HG03521 (cell line): ENCODE data around the gene SNAP25.

Experiments used
- ATAC-seq: cut with Tn5 transposase; IDR thresholded peaks from one replicate; pipeline ENCODE4 v1.9.1; 2021; ENCODE audit warnings: mild to moderate bottlenecking, moderate library complexity; ENCODE audit not compliant: unreplicated experiment

Gene SNAP25

DNA sequence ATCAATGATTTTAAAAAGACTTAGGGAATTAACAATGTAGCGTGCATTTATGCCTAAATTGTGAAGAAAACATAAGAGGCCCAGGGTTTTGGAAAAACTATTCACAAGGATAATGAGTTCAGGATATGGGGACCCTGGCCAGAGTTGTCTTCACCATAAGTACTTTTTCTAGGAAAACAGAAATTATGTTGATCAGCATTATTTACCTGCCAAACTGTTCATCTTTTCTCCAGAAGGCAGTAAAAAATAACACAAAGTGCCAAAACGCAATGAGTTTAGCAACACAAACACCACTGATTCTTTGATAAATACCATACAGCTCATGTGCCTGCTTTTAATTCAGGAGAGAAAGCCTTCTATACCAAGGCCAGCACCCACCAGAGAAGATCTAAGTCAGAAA, 43.1 kb downstream of the SNAP25 start:
- ATAC-seq: no peak

DNA sequence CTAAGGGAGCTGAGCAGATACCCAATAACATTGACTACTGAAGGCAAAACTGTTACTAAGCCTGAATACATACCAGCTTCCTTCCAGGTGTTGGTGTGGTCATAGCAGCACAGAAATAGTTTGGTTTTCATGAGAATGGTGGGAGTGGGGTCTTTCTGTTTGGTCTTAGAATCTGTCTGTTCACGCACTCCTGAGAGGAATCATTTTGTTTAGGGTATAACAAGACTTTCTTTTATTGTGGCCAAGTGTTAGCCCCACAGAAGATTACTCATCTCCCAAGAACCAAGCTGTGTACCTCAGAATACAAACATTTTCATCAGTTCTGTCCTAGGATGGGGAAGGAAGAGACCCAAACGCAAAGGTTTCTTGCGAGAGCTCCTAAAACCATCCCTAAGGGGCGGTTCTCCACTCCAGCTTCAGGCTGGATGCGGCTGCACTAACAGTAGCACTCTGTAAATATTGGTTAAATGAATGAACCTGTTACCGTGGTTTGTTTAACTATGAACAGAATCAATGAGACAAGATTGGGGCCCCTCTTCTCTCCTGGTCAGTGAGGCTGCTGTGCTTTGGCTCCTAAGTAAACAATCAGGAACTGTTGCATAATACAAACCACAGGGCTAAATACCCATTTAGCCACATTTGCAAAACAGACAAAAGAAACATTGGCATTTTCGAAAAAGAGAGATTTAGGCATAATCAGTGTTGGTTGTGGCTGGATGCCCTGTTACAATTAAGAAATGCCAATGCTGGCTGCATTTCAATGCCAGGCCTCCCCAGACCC, 44.9 kb downstream of the SNAP25 start:
- no peak for ATAC-seq

DNA sequence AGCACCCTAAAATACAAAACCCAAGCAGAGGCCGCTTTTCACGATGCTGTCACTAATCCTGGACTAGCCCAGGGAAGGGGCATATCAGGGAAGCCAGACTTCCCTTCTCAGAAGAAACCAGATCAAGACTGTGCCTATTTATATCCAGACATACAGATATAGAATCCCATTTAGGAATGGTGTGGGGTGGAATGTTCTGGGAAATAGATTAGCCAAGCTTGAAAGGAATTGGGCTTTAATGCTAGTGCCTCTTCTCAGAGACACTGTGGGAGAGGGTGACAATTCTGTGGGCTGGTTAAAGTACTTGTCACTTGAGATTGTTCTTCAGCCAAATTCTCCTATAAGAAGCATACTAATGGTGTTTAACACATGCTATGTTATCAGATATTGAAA, 45.5 kb downstream of the SNAP25 start:
- no peak for ATAC-seq

DNA sequence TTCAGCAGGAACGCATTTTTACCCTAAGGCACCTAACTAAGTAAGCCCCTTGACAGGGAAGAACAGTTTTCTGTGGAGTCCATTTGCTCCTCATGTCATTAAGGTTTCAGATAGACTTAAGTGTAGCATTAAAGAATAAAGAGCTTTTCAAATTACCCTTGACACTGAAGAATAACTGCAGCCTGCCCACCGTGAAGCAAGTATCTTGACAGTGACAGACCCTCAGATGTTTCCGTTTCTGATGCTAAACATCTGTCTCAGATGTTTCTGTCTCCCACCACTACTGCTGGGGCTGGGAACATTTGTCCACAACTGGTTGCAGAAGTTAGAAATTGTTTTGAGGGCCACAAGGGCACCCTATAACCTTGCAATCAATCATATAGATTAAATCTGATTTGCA, 50.0 kb downstream of the SNAP25 start:
- ATAC-seq: no peak

DNA sequence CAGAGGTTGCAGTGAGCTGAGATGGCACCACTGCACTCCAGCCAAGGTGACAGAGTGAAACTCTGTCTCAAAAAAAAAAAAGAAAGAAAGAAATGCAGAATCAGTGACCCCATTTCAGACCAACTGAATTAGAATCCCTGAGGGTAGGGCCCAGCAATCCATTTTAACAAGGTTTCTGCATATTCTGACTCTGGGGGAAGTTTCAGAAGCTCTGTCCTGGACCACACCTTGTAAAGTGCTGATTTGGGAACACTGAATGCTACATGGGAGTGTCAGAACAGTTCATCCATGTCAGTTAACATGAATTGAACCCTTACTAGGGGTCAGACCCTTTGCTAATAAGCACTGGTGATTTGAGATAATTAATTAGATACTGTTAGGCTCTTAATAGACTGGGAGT, 52.0 kb downstream of the SNAP25 start:
- no peak for ATAC-seq

DNA sequence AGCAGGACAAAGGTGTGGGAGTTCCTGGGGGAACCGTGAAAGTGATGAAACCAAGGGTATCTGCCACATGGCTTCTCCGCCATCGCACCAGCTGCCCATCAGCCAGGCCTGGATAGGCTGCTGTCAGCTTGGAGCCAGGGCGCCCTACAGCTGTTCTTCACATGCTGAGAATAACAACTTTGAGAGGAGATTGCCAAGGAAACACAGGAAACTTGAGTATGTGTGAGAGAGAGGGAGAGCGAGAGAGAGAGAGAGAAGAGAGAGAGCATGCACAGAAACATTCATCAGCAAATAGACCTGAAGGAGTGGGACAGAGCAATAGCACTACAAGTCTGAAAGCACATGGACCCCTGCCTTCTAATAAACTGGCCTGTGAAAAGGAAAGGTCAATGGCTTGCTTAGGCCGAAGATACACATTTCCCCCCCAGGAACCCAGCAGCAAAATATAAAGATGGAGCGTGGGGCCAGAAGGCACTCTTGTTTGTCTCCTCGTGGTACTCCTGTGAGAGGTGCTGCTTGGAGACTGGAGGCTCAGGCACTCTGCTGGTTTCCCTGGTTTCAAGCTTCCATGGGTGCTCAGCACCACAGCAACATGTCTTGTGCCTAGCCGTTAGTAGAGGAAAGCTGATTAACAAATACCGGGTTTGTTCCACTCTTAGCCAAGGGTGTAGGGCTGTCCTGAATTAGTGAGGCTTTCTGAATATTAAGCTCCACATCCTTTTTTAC, 53.0 kb downstream of the SNAP25 start:
- ATAC-seq: no peak

DNA sequence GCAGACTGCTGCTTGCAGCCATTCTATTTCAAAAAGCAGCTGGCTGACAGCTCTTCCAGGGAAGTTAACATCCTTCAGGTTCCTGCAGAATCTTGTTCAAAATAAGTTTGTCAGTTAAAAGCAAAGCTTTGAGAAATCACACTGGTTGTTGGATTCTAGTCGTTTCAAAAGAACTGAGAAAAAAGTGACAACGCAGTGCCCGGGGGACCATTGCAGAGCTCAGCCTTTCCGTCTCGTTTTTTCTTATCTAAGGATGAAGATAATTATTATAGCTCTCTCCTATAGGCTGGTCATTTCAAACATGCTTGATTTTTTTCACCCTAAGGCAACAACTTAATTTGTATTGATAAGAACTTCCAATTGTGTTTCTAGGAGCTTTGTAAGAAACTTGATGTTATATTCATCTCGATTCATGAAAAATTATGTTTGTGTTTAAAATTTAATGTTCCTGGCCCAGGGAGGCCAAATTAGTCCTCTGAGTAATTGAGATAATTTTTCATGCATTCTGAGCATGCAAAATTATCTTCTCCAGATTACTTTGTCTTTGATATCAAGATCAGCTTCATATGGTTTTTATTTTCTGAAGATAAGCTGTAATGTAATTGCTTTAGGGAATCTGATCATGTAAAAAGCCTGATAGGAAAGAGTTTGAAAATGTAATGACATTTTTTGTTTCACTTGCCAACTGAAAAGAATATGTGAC, 58.4 kb downstream of the SNAP25 start:
- no peak for ATAC-seq

DNA sequence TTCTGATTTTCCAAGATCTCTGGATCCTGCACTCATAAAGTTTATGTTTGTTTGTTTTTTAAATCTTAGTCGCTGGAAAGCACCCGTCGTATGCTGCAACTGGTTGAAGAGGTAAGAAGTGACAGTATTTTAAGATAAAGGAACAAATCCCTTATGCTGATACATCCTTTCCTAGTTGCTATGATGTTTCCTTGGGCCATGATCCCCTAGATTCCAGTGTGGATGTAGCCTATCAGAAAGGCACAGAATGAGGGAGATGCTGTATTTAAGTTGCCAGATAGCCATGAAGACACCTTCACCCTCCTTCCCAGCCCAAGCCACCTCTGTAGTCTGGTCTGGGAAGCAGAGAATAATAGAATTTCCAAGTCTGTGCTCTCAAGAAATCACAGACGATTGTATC, 59.0 kb downstream of the SNAP25 start:
- ATAC-seq: no peak

DNA sequence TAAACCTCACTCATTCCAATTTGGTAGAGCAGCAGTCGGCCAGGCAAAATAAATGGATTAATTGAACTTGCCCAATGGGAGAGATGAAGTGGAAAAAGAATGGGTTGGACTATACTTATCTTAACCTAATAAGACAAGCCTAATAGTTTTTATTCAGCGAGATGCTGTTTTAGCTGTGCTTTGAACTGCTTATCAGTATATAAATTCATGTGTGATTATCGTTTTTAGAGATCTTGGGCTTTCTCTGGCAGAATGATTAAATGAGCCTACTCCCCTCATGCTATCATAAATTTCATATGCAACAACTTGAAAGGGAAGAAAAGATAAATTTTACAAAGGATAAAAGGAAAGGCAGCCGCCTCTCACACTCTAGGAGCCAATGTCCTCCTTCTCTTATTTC, 59.8 kb downstream of the SNAP25 start:
- no peak for ATAC-seq

DNA sequence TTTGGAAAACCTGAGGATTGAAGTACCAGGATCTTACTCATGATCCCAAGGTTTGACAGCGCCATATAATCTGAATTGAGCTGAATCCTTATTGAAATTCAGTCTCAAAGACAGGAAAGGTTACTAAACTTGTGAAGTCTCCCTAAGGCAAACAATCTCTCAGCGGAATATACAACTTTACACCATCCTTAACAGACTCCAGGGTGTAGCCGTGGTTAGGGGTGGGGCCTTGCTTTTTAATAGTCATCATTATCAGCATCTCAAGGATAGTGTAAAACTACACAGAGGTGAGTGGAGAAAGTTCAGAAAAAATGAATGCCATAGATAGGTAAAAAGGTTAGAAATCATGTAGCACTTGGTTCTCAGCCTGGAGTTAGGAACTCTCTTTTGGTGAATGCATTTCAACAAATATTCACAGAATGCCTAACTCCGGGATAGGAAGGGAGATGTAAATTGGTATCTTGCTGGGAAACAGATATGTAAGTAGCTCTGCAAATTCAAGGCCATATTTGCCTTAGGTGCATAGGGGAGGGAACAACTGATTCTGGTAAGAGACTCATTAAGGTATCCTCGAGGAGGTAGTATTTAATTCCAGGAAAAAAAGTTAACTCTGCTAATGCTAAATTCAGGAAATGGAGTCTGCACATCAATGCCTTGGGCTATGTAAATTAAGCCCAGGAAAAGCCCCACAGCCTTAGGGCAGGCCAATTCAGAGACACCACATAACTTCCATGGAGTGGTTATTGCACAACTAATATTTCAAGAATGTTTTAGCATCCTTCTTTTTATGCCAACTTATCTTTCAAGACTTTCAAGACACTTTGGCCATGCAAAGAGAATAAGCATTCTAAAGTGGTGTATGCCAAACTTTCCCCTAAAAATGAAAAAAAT, 61.6 kb downstream of the SNAP25 start:
- ATAC-seq: no peak

DNA sequence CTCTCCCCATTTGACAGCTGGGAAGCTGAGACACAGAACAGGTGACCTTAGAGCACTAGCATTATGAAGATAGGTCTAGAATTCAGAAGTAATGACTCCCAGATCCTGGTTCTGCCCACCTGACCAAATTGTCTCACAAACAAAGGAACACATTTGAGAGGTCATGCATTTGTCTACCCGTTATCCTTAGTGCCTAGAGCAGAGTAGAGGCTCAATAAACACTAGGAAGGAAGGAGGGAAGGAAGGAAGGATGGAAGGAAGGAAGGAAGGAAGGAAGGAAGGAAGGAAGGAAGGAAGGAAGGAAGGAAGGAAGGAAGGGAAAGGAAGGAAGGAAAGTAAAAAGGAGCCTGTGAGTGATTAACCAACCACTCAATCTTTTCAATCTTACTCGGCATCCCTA, 63.3 kb downstream of the SNAP25 start:
- no peak for ATAC-seq

DNA sequence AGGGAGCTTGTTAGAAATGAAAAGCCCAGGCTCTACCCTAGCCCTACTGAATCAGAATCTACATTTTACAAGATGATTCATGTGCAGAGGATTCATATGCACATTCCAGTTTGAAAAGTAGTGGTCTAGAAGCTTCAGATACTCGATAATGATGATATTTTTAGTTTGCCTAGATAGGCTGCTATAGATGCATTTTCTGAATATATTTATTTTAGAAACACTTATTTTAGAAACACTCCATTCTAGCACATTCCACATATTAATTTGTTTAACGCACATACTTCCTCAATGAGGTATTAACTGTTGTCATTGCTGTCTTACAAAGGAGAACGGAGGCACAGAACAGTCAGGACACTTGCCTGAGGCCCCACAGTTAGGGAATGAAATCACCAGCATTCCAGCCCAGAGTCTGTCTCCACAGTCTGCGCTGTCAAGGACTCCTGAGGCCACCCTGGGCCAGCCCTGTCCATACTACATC, 64.4 kb downstream of the SNAP25 start:
- no peak for ATAC-seq

DNA sequence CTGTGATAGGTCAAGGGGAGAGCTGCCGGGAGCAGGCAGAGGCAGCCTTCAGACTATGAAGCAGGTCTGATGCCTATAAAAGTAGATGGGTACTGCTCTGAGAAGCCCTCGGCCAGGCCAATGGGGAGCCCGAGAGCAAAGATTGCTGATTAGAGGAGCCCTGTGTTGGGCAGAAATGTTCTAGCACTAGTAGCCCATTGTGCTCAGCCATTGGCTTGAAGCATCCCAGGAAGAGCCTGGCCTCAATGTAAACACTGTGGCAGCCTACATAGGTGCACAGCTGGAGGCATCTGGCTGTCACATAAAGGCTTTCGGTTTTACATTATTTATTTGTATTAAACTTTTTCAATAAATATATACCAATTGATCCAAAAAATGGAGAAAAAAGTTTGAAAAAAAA, 67.7 kb downstream of the SNAP25 start:
- no peak for ATAC-seq

DNA sequence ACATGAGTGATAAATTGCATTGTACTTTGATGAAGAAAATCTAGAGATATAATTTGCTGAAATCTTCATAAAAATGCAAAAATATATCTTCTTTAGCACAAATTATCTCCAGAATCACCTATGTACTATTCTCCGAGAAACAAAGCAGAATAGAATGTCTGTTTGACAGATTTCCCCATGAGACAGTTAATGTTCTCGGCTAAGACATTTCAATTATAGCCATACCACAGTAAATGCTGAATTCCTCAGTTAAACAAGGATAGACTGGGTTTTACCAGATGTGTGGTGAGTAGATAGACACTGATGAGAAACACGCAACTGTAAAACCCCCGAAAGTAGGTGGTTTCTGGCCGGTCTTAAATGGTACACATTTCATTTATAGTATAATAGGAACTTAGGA, 69.8 kb downstream of the SNAP25 start:
- ATAC-seq: no peak

DNA sequence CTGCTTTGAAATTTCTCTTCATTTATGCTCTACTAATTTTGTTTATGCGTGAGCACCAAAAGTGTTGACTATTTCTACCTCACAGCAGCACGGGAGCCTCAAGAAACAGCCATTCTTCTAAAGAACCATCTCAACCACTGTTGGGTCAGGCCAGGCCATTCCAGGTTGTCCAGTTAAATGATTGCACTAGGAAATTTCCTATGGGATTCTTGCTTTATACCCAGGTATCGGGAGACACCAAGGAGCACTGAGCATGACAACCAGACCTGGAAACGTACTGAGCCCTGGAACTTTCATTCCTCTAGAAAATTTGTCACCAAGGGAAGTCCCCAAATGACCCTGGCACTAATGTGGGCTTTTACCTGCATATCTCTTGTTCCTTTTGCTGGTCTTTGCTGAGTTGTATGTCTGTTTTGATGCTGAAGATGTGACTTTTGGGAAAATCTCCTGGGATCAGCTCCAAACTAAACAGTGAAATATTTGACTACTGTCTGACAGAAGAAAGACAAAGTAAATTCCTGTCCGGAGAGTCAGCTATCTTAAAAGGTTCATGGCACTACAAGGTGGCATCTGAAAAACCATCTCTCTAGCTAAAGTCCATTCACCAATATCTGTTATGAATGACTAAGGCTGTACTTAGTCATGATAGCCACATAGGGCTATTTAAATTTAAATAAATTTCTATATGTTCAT, 70.5 kb downstream of the SNAP25 start:
- ATAC-seq: no peak

DNA sequence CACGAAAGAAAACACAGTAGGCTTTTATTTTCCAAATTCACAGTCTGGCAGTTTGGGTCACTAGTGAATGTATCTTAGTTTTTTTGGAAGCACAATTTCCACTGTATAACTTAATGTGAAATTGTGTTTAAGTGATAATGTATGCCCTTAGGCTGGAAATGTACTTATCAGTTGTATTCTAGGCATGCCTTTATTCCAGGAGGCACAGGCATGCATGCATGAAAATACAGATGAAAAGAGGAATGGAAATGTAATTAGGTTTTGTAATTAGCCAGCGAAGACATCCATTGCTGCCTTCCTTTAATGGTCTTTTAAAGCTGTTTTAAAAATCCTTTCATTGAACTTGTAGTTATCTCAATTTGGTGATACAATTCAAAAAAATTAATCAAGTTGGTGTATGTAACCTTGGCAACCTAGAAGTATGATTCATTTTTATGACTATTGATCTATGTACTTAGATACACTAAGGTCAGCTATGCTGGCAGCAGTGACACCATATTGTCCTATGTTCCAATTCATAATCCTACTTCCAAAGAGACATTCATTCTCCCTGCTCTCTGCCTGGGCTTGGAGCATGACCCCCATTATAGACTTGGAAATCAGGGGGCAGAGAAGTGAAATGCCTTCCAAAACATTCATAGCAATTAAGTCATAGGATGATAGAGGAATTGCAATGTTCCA, 73.1 kb downstream of the SNAP25 start:
- no peak for ATAC-seq

DNA sequence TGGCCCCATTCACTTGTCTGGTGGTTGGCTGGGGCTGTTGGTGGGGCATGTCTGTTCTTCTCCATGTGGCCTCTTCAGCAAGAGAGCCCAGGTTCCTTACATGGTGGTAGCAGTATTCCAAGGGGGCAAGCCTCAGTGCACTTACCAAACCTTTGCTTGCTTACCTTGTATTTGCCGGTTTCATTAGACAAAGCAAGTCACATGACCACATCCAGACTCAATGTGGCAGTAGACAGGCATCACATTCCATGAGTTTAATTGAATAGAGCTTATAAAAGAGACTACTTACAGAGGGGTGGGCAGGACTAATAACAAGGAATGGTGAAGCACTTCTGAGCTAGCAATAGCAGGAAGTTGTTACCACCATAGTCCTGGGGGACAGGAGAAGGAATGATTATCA, 78.6 kb downstream of the SNAP25 start:
- no peak for ATAC-seq

DNA sequence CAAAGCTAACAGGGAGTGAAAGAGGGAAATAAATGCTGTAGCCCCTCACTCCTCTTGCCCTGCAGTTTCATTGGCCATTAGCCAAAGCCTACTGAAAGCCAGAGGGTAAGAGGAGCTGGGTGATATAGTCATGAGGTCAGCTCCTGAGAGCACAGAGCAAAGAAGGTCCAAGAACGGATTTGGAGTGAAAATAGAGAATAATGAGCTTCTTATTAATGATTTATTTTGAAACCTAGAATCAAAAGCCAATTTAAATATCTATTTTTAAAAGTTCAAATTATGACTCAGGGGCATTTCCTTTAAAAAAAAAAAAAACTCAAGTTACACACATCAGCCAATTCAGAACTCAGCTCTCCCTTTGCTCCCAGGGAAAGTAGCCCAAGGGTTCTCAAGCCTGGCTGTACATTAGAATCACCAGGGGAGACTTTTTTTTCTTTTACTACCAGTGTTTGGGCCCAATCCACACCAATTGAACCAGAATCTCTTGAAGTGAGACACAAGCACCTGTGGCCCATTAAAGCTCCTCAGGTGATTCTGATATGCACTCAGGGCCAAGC, 79.1 kb downstream of the SNAP25 start:
- no peak for ATAC-seq
